ENCODE measurements around the gene PARS2. TPM values are rescaled to one million over a fixed set of nuclear protein-coding genes. Genes with fewer than 3 reads are reported as not detected.
A peak's percentile ranks its signal among the peaks of the same experiment; 100 is the strongest.

The PARS2 gene
- total RNA-seq, 1 experiment from 2014 or later: 9.0 TPM

DNA sequence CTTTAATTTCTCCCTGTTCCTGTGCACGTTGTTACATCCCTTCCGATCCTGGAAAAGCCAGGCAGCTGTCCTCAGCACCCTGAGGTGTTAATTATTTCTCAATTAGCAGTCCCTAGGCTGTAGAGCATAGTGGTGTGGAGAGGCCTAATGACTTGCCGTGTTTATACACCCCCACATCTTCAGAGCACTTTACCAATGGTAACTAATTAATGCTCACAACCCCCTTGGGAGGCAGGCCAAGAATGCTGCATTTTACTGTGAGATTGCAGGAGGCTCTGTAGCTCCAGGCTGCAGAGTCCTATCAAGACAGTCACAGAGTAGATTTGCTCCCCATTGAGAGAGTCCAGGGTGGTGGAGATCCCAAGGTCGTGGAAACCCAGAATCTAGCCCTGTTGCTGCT lies 2.4 kb upstream of the PARS2 start:
- CTCF ChIA-PET: interaction anchor here (1.5 kb wide), 1 partner anchor 34 kb away, joined by 9 read pairs; the partner anchor contains the start of gene TTC22
- BruUV-seq (replicated peaks): no TSS peak
- no peak for DNase-seq
- no peak overlapping the region for H3K27ac Mint-ChIP-seq (ENCODE audit: unreplicated experiment)
- H3K27me3 Mint-ChIP-seq (ENCODE audit: unreplicated experiment): no peaks in the 10 kb centered on the region
- H3K4me1 Mint-ChIP-seq (ENCODE audit: low read depth, unreplicated experiment): peaks cover 17% of the 10 kb centered on the region
- intact Hi-C loops (cut with micrococcal nuclease; ENCODE audit: unreplicated experiment): no loop called here
- peaks cover 17% of the 10 kb centered on the region for H3K36me3 Mint-ChIP-seq (ENCODE audit: insufficient read depth, unreplicated experiment)
- H3K4me3 Mint-ChIP-seq (ENCODE audit: low read depth, unreplicated experiment): no peak overlapping the region
- TF ChIP-seq, protein P1, sequence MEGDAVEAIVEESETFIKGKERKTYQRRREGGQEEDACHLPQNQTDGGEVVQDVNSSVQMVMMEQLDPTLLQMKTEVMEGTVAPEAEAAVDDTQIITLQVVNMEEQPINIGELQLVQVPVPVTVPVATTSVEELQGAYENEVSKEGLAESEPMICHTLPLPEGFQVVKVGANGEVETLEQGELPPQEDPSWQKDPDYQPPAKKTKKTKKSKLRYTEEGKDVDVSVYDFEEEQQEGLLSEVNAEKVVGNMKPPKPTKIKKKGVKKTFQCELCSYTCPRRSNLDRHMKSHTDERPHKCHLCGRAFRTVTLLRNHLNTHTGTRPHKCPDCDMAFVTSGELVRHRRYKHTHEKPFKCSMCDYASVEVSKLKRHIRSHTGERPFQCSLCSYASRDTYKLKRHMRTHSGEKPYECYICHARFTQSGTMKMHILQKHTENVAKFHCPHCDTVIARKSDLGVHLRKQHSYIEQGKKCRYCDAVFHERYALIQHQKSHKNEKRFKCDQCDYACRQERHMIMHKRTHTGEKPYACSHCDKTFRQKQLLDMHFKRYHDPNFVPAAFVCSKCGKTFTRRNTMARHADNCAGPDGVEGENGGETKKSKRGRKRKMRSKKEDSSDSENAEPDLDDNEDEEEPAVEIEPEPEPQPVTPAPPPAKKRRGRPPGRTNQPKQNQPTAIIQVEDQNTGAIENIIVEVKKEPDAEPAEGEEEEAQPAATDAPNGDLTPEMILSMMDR (IDR thresholded peaks at IDR 0.05; ENCODE audit: unreplicated experiment): no peak
- H3K9me3 Mint-ChIP-seq (ENCODE audit: low read depth, unreplicated experiment): no peaks in the 10 kb centered on the region

DNA sequence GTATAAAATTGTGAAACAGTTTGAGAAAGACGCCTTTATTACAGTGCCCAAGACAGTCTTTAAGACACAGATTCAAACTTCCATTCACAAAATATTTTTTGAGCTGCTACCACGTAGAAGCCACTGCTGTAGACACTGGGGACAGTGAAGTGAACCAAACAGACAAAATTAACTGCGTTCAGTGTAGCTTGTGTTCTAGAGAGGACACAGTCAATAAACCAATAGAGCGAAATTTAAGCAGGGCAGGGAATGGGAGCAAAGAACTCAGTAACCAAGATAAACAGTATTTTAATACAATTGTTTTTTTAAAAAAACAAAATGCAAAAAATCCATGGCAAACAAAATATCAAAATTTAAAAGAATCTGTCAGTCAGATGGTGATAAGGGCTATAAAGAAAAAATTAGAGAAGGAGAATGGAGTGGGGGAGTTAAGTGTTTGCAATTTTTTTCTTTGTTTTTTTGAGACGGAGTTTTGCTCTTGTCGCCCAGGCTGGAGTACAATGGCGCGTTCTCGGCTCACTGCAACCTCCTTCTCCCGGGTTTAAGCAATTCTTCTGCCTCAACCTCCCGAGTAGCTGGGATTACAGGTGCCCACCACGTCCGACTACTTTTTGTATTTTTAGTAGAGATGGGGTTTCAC lies 719 bp upstream of the PARS2 start:
- BruUV-seq (replicated peaks): no TSS peak
- CTCF ChIA-PET: interaction anchor here (0.8 kb wide), 1 partner anchor 36 kb away, joined by 4 read pairs; the partner anchor contains the start of gene TTC22
- TF ChIP-seq, protein P1 (IDR thresholded peaks at IDR 0.05; ENCODE audit: unreplicated experiment): no peak
- H3K4me3 Mint-ChIP-seq (ENCODE audit: low read depth, unreplicated experiment): peak overlapping the region; percentile 91
- peak overlapping the region; percentile 93 for H3K27ac Mint-ChIP-seq (ENCODE audit: unreplicated experiment)
- no peak for DNase-seq
- peaks cover 17% of the 10 kb centered on the region for H3K4me1 Mint-ChIP-seq (ENCODE audit: low read depth, unreplicated experiment)
- intact Hi-C loops (cut with micrococcal nuclease; ENCODE audit: unreplicated experiment): loop anchor here (5.0 kb wide), 1 partner anchor 32 kb away; no protein-coding TSS in a partner anchor
- peaks cover 17% of the 10 kb centered on the region for H3K36me3 Mint-ChIP-seq (ENCODE audit: insufficient read depth, unreplicated experiment)
- no peaks in the 10 kb centered on the region for H3K9me3 Mint-ChIP-seq (ENCODE audit: low read depth, unreplicated experiment)
- H3K27me3 Mint-ChIP-seq (ENCODE audit: unreplicated experiment): no peaks in the 10 kb centered on the region

DNA sequence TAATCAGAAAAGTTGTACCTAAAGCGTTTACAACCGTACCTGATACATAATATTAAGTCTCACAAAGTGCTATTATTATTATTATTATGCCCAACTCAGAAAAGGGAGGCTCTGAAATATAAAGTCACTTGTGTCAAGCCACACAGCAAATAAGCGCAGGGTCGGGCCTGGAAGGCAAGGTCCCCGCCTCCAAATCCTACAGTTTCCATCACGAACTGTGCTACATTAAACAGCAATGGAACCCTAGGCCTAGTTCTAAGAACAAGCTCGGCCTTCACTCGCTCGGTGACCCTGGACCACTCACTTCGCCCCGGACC lies 549 bp downstream of the PARS2 start:
- intact Hi-C loops (cut with micrococcal nuclease; ENCODE audit: unreplicated experiment): loop anchor here (5.0 kb wide), 1 partner anchor 34 kb away; no protein-coding TSS in a partner anchor
- peak; percentile 6 for DNase-seq
- peaks cover 17% of the 10 kb centered on the region for H3K36me3 Mint-ChIP-seq (ENCODE audit: insufficient read depth, unreplicated experiment)
- H3K4me1 Mint-ChIP-seq (ENCODE audit: low read depth, unreplicated experiment): peaks cover 17% of the 10 kb centered on the region
- H3K27me3 Mint-ChIP-seq (ENCODE audit: unreplicated experiment): no peaks in the 10 kb centered on the region
- H3K9me3 Mint-ChIP-seq (ENCODE audit: low read depth, unreplicated experiment): no peaks in the 10 kb centered on the region
- TF ChIP-seq, protein P1 (IDR thresholded peaks at IDR 0.05; ENCODE audit: unreplicated experiment): no peak
- peak overlapping the region; percentile 91 for H3K4me3 Mint-ChIP-seq (ENCODE audit: low read depth, unreplicated experiment)
- BruUV-seq (replicated peaks): TSS peak; percentile 91
- peak overlapping the region; percentile 93 for H3K27ac Mint-ChIP-seq (ENCODE audit: unreplicated experiment)
- CTCF ChIA-PET: no interaction called here

DNA sequence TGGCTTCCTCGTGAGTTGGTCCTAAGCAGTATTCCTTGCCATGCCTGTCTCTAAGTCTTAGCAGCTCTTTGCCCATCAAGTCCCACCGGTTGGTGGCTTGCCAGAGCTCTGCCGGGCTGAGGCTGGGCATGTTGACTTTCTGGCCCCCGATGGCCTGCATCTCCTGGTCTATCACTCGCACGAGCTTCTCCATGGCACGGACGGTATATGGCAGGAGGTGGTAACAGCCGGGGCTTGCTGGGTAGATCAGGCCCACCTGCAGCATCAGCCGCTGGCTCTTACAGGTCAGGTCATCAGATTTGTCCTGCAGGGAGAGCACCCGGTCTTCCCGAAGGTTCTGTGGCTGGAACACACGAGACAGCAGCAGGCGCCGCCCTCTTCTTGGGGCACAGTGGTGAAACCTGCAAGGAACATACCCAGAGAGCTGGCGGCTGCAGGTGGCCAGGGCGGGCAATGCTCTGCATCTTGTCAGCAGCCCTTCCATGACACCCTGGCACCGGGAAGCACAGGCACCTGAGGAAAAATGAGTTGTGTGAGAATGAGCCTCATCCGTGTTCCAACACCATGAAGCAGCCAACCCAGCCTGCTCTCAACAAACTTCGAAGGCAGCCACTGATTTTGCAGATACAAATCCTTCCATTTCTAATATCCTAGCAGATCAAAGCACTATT lies 5.5 kb downstream of the PARS2 start:
- CTCF ChIA-PET: no interaction called here
- Mint-ChIP-seq H3K36me3 (ENCODE audit: insufficient read depth, unreplicated experiment) (peaks cover 4% of the 10 kb centered on the region), H3K27ac (ENCODE audit: unreplicated experiment) (no peak overlapping the region), H3K9me3 (ENCODE audit: low read depth, unreplicated experiment) (no peaks in the 10 kb centered on the region), H3K4me3 (ENCODE audit: low read depth, unreplicated experiment) (no peak overlapping the region), H3K4me1 (ENCODE audit: low read depth, unreplicated experiment) (peaks cover 8% of the 10 kb centered on the region), H3K27me3 (ENCODE audit: unreplicated experiment) (no peaks in the 10 kb centered on the region)
- DNase-seq: no peak
- TF ChIP-seq, protein P1 (IDR thresholded peaks at IDR 0.05; ENCODE audit: unreplicated experiment): no peak
- intact Hi-C loops (cut with micrococcal nuclease; ENCODE audit: unreplicated experiment): no loop called here
- BruUV-seq (replicated peaks): no TSS peak

Measured in Calu3 (cell line).